ENCODE measurements around the gene MBD3. TPM values are rescaled to one million over a fixed set of nuclear protein-coding genes. Genes with fewer than 3 reads are reported as not detected.

MBD3 gene
- total and polyA plus RNA-seq, 2 experiments from 2014 or later = 93.3 to 171 TPM

- DNase-seq (ENCODE audit: low read depth in 1 of 2, low spot score in 1 of 2) = no peak
- Histone ChIP-seq H3K27me3 (no peaks in the 10 kb centered on the region), H3K9me3 (ENCODE audit: low read depth) (no peaks in the 10 kb centered on the region), H3K4me3 (no peak overlapping the region), H3K4me1 (ENCODE audit: low read depth) (no peaks in the 10 kb centered on the region), H3K36me3 (peaks cover 7% of the 10 kb centered on the region), H3K27ac (no peak overlapping the region)
- no peak for TF ChIP-seq CTCF (IDR thresholded peaks at IDR 0.05; ENCODE audit: low read depth, low read length)
Observed at GRCh38 chr19:1633269-1633826, 40.7 kb upstream of the MBD3 start.

- Histone ChIP-seq H3K27ac (no peak overlapping the region), H3K36me3 (peaks cover 5% of the 10 kb centered on the region), H3K4me1 (ENCODE audit: low read depth) (no peaks in the 10 kb centered on the region), H3K4me3 (no peak overlapping the region), H3K9me3 (ENCODE audit: low read depth) (no peaks in the 10 kb centered on the region), H3K27me3 (no peaks in the 10 kb centered on the region)
- no peak for DNase-seq (ENCODE audit: low read depth in 1 of 2, low spot score in 1 of 2)
- no peak for TF ChIP-seq CTCF (IDR thresholded peaks at IDR 0.05; ENCODE audit: low read depth, low read length)
Observed at GRCh38 chr19:1632462-1633268, 40.0 kb upstream of the MBD3 start.

- no peak for TF ChIP-seq CTCF (IDR thresholded peaks at IDR 0.05; ENCODE audit: low read depth, low read length)
- Histone ChIP-seq H3K27me3 (no peaks in the 10 kb centered on the region), H3K9me3 (ENCODE audit: low read depth) (no peaks in the 10 kb centered on the region), H3K36me3 (peaks cover 5% of the 10 kb centered on the region), H3K27ac (no peak overlapping the region), H3K4me3 (no peak overlapping the region), H3K4me1 (ENCODE audit: low read depth) (no peaks in the 10 kb centered on the region)
- DNase-seq (ENCODE audit: low read depth in 1 of 2, low spot score in 1 of 2) = no peak
Observed at GRCh38 chr19:1631557-1632100, 39.0 kb upstream of the MBD3 start.

GRCh38 chr19:1630811-1631210 lies 38.1 kb upstream of the MBD3 start:
- no peaks in the 10 kb centered on the region for H3K4me1 ChIP-seq (ENCODE audit: low read depth)
- no peak for DNase-seq (ENCODE audit: low read depth in 1 of 2, low spot score in 1 of 2)
- H3K27me3 ChIP-seq = no peaks in the 10 kb centered on the region
- peaks cover 5% of the 10 kb centered on the region for H3K36me3 ChIP-seq
- H3K27ac ChIP-seq = no peak overlapping the region
- H3K9me3 ChIP-seq (ENCODE audit: low read depth) = no peaks in the 10 kb centered on the region
- TF ChIP-seq CTCF (IDR thresholded peaks at IDR 0.05; ENCODE audit: low read depth, low read length) = no peak
- H3K4me3 ChIP-seq = no peak overlapping the region

GRCh38 chr19:1630012-1630411 lies 37.3 kb upstream of the MBD3 start:
- DNase-seq (ENCODE audit: low read depth in 1 of 2, low spot score in 1 of 2) = no peak
- H3K4me3 ChIP-seq = no peak overlapping the region
- no peak overlapping the region for H3K27ac ChIP-seq
- TF ChIP-seq CTCF (IDR thresholded peaks at IDR 0.05; ENCODE audit: low read depth, low read length) = no peak
- H3K9me3 ChIP-seq (ENCODE audit: low read depth) = no peaks in the 10 kb centered on the region
- no peaks in the 10 kb centered on the region for H3K27me3 ChIP-seq
- no peaks in the 10 kb centered on the region for H3K4me1 ChIP-seq (ENCODE audit: low read depth)
- peaks cover 5% of the 10 kb centered on the region for H3K36me3 ChIP-seq

Measured in cardiac muscle cell (in vitro differentiated cells and primary cell).